Measurements from ENCODE around the gene MSLN.

DNA sequence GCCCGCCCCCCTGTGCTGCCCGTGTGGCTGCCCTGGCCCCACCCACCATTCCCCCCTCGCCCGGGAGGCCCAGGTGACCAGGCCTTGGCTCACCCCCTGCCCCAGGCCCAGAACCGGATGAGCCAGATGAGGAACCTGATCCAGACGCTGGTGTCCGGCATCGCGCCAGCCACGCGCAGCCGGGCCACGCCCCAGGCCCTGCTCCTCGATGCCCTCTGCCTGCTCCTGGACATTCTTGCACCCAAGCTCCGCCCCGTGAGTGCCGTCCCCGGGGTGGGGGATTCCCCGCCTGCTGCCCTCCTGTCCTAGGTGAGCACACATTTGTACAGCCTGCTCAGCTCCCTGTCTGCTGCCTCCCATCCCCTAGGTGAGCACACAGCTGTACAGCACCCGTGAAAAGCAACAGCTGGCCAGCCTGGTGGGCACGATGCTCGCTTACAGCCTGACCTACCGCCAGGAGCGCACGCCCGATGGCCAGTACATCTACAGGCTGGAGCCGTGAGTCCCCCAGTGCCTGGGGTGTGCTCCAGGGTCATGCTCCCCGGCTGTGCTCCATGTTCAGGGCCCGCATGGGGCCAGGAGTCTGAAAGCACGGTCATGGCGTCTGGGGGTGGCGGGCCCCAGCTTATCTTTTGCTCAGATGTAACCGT lies 35.2 kb downstream of the MSLN start:
- TF ChIP-seq EZH2 (IDR thresholded peaks at IDR 0.05) (no peak), POLR2AphosphoS5 (IDR thresholded peaks at IDR 0.05; ENCODE audit: borderline replicate concordance, low read depth, low read length) (no peak)
